ENCODE data around the gene CT45A8.
"Not testable (repeated sequence)": the region's sequence is repeated elsewhere in the genome, so short reads cannot be mapped to it uniquely, and the experiment has no call there.

The CT45A8 gene, protein sequence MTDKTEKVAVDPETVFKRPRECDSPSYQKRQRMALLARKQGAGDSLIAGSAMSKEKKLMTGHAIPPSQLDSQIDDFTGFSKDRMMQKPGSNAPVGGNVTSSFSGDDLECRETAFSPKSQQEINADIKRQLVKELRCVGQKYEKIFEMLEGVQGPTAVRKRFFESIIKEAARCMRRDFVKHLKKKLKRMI

DNA sequence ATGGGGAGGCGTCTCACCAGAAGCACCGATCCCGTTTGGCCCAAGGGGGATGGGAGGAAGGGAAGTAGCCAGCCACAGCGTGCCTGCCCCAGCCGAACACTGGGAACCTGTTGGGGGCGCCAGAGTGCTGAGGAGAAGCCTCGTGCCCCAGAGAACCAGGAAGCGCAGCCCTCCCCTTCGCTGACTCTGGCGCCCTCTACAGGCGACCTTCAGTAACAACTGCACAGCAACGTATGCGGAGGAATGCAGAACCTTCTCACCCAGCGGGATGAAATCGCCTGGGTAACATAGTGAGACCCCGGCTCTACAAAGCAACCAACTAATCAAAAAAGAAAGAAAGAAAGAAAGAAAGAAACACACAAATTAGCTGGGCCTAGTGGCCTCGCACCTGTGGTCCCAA lies at the start of gene CT45A8:
TSS of gene CT45A8 (minus strand) at position 101 of the 400 bp plus-strand sequence. CDS start 3,755 bp downstream, outside the sequence.
- DNase-seq, result not testable (repeated sequence)

DNA sequence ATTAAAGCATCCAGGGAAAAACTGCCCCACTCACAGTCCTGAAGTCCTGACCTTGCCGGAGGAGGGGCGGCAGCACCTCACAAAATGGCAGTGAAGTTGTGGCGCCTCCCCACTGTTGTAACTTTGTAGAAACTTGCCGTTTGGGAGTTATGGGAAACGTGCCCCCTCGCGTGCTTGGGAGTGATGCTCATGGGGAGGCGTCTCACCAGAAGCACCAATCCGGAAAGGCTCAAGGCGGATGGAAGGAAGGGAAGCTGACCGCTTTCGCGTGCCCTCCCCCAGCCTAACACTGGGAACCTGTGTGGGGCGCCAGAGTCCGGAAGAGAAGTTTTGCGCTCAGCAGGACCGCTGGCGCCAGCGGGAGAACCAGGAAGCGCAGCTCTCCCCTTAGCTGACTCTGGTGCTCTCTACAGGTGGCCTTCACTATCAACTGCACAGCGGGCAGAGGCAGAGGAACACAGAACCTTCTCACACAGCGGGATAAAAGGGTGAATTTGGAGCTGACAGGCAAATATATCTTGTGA lies 39.0 kb upstream of the CT45A8 start, which contains the start of the genes CT45A10 and SAGE1:
TSS of gene CT45A10 (minus strand) at position 151 of the 524 bp plus-strand sequence. CDS start 8,100 bp downstream, outside the sequence.
TSS of gene SAGE1 (plus strand) at position 423 of the 524 bp plus-strand sequence. CDS start 2,527 bp downstream, outside the sequence.
- DNase-seq, result peak; percentile 81

DNA sequence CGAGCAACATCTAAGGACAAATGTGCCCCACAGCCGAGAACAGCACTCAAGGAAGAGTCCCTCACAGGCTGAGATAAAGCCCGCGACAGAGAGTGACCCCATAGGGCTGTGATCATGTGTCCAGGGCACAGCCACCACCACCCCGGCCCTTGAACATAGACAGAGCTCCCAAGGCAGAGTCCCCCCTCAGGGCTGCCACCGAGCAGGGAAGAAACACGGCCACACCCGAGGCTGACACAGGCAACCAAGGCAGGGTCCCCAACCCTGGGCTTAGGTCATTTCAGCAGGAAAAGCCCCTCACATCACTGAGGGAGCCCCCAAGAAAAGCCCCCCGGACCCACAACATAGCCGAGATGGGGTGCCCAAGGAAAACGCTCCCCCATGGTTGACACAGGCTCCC lies 38.4 kb upstream of the CT45A8 start:
- DNase-seq, result no peak

DNA sequence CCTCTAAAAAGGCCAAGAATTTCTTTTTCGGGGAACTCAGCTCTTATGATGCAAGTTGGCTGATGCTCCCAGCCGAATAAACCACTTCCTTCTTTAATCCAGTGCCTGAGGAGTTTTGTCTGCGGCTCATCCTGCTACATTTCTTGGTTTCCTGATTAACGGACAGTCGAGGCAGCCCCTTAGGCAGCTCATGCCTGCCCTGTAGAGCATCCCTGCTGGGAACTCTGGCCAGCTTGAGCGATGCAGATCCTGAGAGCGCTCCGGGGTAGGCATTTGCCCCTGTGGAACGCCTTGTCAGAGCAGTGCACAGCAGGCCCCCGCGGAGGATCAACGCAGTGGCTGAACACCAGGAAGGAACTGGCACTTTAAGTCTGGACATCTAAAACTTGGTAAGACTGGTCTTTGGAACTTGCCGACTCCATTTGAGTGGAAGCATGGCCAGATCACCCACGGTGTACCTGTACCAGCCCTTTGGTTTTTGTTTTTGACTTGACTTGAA lies 35.8 kb upstream of the CT45A8 start:
- DNase-seq, result no peak

DNA sequence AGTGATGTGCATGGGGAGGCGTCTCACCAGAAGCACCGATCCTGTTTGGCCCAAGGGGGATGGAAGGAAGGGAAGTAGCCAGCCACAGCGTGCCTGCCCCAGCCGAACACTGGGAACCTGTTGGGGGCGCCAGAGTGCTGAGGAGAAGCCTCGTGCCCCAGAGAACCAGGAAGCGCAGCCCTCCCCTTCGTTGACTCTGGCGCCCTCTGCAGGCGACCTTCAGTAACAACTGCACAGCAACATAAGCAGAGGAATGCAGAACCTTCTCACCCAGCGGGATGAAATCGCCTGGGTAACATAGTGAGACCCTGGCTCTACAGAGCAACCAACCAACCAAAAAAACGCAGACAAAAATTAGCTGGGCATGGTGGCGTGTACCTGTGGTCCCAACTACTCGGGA lies 34.6 kb upstream of the CT45A8 start:
- not testable (repeated sequence) for DNase-seq

DNA sequence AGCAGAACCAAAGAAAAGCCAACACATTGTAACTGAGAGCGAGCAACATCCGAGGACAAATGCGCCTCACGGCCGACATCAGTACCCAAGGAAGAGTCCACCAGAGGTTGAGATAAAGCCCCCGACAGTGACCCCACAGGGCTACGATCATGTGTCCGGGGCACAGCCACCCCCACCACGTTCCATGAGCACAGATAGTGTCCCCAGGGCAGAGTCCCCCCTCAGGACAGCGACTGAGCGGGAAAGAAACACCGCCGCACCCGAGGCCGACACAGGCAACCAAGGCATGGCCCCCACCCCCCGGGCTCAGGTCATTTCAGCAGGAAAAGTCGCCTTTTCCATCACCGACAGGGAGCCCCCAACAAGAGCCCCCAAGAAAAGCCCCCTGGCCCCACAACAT lies 33.9 kb upstream of the CT45A8 start:
- DNase-seq, result not testable (repeated sequence)

DNA sequence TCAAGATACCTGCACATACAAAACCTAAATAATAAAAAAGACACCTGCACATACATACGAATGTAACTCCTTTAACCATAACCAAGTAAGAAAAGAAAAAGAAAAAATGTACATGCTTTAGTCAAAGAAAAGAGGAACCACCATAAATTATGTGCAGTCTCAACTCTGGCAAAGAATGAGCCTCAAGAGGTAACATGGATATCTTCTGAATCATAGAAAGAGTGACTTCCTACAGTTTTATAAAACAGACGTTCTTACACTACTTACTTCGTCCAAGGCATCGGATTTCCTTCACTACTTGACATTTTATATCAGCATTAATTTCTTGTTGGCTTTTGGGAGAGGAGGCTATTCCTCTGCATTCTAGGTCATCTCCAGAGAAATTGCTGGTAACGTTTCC lies 28.4 kb upstream of the CT45A8 start:
- not testable (repeated sequence) for DNase-seq

DNA sequence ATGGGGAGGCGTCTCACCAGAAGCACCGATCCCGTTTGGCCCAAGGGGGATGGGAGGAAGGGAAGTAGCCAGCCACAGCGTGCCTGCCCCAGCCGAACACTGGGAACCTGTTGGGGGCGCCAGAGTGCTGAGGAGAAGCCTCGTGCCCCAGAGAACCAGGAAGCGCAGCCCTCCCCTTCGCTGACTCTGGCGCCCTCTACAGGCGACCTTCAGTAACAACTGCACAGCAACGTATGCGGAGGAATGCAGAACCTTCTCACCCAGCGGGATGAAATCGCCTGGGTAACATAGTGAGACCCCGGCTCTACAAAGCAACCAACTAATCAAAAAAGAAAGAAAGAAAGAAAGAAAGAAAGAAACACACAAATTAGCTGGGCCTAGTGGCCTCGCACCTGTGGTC lies 17.4 kb upstream of the CT45A8 start, which contains the start of gene CT45A9:
TSS of gene CT45A9 (minus strand) at position 101 of the 400 bp plus-strand sequence. CDS start 3,751 bp downstream, outside the sequence.
- not testable (repeated sequence) for DNase-seq

DNA sequence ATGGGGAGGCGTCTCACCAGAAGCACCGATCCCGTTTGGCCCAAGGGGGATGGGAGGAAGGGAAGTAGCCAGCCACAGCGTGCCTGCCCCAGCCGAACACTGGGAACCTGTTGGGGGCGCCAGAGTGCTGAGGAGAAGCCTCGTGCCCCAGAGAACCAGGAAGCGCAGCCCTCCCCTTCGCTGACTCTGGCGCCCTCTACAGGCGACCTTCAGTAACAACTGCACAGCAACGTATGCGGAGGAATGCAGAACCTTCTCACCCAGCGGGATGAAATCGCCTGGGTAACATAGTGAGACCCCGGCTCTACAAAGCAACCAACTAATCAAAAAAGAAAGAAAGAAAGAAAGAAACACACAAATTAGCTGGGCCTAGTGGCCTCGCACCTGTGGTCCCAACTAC lies 17.2 kb downstream of the CT45A8 start, which contains the start of gene CT45A7:
TSS of gene CT45A7 (minus strand) at position 101 of the 400 bp plus-strand sequence. CDS start 3,747 bp downstream, outside the sequence.
- not testable (repeated sequence) for DNase-seq

DNA sequence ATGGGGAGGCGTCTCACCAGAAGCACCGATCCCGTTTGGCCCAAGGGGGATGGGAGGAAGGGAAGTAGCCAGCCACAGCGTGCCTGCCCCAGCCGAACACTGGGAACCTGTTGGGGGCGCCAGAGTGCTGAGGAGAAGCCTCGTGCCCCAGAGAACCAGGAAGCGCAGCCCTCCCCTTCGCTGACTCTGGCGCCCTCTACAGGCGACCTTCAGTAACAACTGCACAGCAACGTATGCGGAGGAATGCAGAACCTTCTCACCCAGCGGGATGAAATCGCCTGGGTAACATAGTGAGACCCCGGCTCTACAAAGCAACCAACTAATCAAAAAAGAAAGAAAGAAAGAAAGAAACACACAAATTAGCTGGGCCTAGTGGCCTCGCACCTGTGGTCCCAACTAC lies 34.4 kb downstream of the CT45A8 start, which contains the start of gene CT45A2:
TSS of gene CT45A2 (minus strand) at position 101 of the 400 bp plus-strand sequence. CDS start 3,747 bp downstream, outside the sequence.
- DNase-seq, result not testable (repeated sequence)

DNA sequence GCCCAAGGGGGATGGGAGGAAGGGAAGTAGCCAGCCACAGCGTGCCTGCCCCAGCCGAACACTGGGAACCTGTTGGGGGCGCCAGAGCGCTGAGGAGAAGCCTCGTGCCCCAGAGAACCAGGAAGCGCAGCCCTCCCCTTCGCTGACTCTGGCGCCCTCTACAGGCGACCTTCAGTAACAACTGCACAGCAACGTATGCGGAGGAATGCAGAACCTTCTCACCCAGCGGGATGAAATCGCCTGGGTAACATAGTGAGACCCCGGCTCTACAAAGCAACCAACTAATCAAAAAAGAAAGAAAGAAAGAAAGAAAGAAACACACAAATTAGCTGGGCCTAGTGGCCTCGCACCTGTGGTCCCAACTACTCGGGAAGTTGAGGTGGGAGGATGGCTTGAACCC lies 51.7 kb downstream of the CT45A8 start, which contains the start of gene CT45A6:
TSS of gene CT45A6 (minus strand) at position 101 of the 400 bp plus-strand sequence. CDS start 3,794 bp downstream, outside the sequence.
- not testable (repeated sequence) for DNase-seq
